H1 (cell line): Measurements from ENCODE around the gene SLU7. TPM values are rescaled to one million over a fixed set of nuclear protein-coding genes. Genes with fewer than 3 reads are reported as not detected.

Experiments used
- CBX5 ChIP-seq: fragments of 300-800, 300-1000 bp; sonication (generic); IDR thresholded peaks from 2 replicates; pipeline ENCODE4 v1.7.1; 2016; ENCODE audit warnings: antibody characterized with exemption, low read length, low read depth
- CHD7 ChIP-seq: fragments of 300-600 bp; sonication (generic); IDR thresholded peaks from 2 replicates; pipeline ENCODE4 v1.7.1; 2012; ENCODE audit warnings: low read length, moderate library complexity, mild to moderate bottlenecking, inconsistent platforms; ENCODE audit not compliant: insufficient replicate concordance
- EP300 ChIP-seq, 2 experiments: IDR thresholded peaks; 1 replicate in 1 of 2; 2 replicates in 1 of 2; pipeline ENCODE4 v1.6.1; 2011 to 2012; ENCODE audit warnings: low read depth in 2 of 2, low read length in 2 of 2, mild to moderate bottlenecking in 2 of 2, borderline replicate concordance in 1 of 2, inconsistent platforms in 1 of 2, moderate library complexity in 1 of 2
- KDM5A ChIP-seq: fragments of 200-600 bp; IDR thresholded peaks from 2 replicates; pipeline ENCODE4 v1.7.1; 2012; ENCODE audit warnings: mild to moderate bottlenecking, low read length, inconsistent platforms, mixed read lengths
- TAF1 ChIP-seq: IDR thresholded peaks from 2 replicates; pipeline ENCODE4 v1.6.1; 2011; ENCODE audit warnings: mild to moderate bottlenecking, low read depth, low read length
- TAF7 ChIP-seq: optimal IDR thresholded peaks from 2 replicates; pipeline ENCODE3; 2011; ENCODE audit warnings: low read depth, mild to moderate bottlenecking, inconsistent platforms, low read length, moderate library complexity, borderline replicate concordance
- polyA plus RNA-seq, 7 experiments: library from polyadenylated mRNA; depleted of rRNA in 3 of 7; stranded (reverse) in 5 of 7; unstranded in 2 of 7; fragments of >200 nt in 5 of 7; fragments of 200-250 nt in 2 of 7; gene quantifications; 1 replicate in 5 of 7; 2 replicates in 1 of 7; 4 replicates in 1 of 7; pipeline versions ENCODE4 v1.2.1 to v1.2.3, GENCODE V29; 2011 to 2013; ENCODE audit warnings: missing spikeins in 2 of 7, mixed read lengths in 2 of 7
- total RNA-seq: library from RNA; stranded (reverse); fragmentation: NEBNext Ultra II Directional; extraction: Animal tissue kit (Norgen Biotek cat#: 25700); gene quantifications from 2 replicates; pipeline ENCODE4 v1.2.1, GENCODE V29; 2021

The SLU7 gene
- total and polyA plus RNA-seq, 2 of the 8 experiments (the other 6 are each of a cell fraction or from before 2014, with no cell fraction given), result 6.0 to 34.1 TPM

GRCh38 chr5:160432787-160433186 is 13.9 kb upstream of the SLU7 start (continued):
- TF ChIP-seq CHD7 (no peak), TAF7 (no peak), EP300 (IDR thresholded peaks at IDR 0.05; ENCODE audit: borderline replicate concordance in 1 of 2, low read depth in 2 of 2, low read length in 2 of 2) (no peak), TAF1 (no peak), CBX5 (no peak), KDM5A (no peak)
- TF ChIP-seq, all 59 proteins: peak for 0
